DMS114 treated with DMSO at 0.1 percent for 48 hours (cell line): ENCODE results near the gene FCN2.

ENCODE experiments used
- DNase-seq: peaks from one replicate; lab custom pipeline; 2025; ENCODE audit not compliant: unreplicated experiment; lab: John Stamatoyannopoulos, UW

Gene FCN2

GRCh38 chr9:134880484-134881312, at the start of gene FCN2:
Gene FCN2 (plus strand): TSS chr9:134880810. CDS start chr9:134880822, 12 bp downstream.
- DNase-seq = no peak

DNA sequence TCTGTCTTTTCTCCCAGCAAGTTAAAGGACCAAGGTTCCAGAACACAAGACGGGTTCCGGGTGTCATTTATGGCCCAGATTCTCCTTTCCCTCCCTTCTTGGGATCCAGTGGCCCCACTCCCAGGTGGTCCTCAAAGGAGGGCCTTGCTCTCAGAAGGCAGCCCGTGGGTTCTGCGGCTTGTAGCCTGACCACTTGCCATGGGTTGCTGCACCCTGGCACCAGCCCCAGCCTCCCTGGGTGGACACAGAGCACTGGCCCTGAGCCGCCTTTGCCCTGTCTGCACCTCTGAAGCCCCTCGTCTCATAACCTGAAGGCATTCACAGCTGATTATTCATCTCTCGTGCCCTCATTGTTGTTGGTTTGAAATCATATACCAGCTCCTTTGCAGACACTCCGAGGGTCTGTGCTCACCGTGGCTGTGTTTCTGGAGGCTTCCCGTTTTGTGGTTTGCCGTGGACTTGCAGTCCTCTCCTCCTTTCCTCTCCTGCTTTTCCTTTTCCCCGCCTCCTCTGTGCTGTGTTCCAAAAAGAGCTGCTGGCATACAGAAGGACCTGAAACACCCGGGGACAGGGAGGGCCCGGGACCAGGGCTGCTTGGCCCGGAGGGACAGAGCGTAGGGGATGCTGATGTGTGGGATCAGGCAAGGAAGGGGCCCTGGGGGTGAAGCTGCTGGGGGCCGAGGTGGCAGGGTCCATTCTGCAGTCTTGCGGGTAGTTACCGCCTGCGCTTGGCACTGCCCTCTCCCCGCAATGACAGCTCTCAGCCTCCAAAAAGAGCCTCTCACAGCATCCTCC, 49.5 kb upstream of the FCN2 start:
- DNase-seq = no peak

DNA sequence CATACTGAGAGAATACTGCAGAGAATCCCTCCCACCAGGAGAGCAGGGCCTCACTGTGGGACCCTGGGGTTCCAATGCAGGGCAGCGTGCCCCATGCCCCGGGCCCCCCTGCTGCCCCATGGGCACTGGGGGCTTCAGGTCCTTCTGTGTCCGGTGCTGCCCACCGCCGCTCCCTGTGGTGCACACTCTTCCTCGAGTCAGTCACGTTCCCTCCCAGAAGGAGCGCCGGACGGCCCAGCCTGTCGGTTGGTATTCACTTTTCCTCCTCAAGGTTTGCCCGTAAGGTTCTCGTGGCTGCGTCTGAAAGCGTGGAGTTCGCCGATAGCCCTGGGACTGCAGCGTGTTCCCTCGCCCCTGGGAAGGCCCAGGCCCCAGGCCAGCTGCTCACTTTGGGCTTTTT, 48.1 kb upstream of the FCN2 start:
- no peak for DNase-seq

DNA sequence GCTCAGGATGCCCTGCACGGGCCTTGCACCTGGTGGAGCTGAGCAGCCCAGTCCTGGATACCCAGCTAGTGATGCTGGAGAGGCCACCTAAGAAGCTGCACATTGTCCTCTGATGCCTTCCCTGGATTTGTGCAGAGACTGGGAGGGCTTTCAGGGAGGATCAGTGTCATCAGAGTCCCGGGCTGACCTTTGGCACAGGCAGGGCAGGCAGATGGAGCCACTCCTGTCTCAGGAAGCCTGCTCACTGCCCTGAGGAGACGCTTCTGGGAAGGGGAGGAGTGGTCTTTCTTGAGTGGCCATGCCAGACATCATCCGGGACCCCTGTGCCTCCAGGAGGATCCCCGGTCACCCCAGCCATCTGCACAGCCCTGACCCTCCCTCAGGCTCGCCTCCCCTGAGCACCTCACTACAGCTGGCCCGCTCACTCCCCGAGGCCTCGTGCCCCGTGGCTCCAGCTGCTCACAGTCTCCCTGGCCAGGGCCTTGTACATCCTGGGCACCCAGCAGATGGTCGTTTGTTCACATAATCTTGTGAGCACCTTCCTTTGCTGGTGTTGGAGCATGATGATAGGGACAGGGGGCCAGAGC, 47.2 kb upstream of the FCN2 start:
- DNase-seq = no peak

GRCh38 chr9:134834217-134834956, 46.2 kb upstream of the FCN2 start:
- DNase-seq = no peak

GRCh38 chr9:134834957-134835419, 45.6 kb upstream of the FCN2 start:
- DNase-seq = no peak

DNA sequence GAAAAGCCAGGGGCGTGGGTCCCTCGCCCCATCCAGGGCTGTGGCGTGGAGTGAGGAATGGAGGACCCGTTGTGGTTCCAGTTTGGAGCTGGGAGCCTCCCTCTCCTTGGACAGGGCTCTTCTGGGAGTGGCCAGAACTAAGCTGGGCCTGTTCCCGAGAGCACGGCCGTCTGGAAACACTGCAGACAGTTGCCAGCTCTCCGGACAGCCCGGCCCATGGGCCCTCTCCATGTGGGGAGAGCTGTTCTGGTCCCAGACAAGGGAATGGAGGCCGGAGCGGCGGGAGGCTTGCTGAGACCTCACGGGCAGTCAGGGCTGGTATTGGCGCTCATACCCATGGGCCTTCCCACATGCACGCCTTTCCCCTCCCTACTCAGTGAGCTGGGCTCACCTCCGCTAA, 45.2 kb upstream of the FCN2 start:
- DNase-seq = no peak

DNA sequence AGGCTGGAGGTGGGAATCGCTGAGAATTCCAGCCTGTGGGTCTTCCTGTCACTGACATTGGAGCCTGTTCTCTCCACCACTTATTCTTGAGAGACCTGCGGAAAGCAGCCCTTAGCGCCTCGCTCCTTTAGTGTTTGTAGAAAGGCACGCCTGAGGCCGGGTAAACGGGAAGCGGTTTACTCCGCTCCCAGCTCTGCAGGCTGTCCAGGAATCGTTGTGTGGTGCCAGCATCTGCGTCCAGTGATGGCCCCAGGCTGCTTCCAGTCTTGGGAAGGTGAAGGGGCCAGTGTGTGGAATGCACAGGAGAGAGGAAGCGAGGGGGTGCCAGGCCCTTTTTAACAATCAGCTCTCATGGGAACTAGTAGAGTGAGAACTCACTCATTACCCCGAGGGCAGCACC, 44.6 kb upstream of the FCN2 start:
- no peak for DNase-seq

DNA sequence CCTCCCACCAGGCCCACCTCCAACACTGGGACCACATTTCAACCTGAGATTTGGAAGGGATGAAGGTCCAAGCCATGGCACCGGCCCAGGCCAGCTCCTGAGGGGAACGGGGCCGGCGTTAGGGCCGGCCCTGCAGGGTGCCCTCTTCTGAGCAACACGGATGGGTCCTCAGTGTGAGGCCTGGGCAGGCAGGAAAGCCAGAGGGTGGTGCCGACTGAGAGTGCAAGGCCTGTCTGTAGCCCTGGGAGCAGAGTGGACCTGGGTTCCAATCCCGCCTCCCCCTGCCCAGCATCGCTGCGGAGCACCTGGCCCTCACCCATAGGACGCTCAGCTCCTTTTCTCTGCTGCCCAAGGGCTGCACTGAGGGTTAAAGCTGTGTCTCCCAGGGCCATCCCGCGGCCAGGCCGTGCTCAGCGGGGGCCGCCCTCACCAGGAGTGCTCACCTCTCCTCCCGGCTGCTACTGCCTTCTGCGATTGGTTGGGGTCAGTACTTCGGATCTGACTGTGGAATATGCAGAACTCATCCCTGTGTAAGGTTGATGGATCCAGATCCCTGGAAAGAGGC, 44.1 kb upstream of the FCN2 start:
- DNase-seq = no peak

- no peak for DNase-seq
Measured at GRCh38 chr9:134837529-134837928, 43.1 kb upstream of the FCN2 start.

- no peak for DNase-seq
Measured at GRCh38 chr9:134838651-134839454, 41.8 kb upstream of the FCN2 start.

GRCh38 chr9:134839455-134840125, 41.0 kb upstream of the FCN2 start:
- DNase-seq = no peak

DNA sequence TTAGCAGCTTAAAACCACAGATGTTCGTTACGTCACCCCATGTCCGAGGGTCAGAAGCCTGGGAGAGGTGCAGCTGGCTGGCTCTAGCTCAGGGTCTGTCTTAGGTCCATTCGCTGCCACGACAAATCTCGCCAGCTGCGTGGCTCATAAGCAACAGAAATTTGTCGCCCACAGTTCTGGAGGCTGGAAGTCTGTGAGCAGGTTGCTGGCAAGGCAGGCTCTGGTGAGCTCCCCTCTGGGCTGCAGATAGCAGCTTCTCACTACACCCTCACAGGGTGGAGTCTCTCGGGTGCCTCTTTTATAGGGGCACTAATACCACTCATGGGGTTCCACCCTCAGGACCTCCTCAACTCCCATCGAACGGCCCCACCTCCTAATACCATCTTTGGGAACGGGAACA, 40.1 kb upstream of the FCN2 start:
- no peak for DNase-seq

- no peak for DNase-seq
Measured at GRCh38 chr9:134841180-134841904, 39.3 kb upstream of the FCN2 start.

GRCh38 chr9:134842321-134842720, 38.3 kb upstream of the FCN2 start:
- no peak for DNase-seq

GRCh38 chr9:134843740-134844139, 36.9 kb upstream of the FCN2 start:
- DNase-seq = no peak

DNA sequence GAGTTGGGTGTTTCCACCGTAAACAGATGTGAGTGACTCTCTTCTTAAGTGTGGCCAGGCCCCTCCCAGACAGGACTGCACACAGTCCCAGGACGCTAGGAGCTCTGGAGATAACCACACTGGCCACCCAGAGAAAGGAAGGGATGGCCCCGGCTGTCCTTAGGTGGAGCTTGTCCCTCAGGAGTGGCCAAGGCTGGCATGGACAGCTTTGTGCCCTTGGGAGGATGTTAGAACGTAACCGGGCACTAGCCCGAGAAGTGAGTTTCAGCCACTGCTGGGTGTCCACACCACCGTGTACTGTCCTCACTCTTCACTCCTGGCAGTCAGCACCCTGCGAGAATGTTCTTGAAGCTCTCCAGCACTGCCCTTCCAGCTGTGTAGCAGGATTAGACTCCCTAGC, 35.8 kb upstream of the FCN2 start:
- no peak for DNase-seq

- no peak for DNase-seq
Measured at GRCh38 chr9:134846187-134846586, 34.4 kb upstream of the FCN2 start.

GRCh38 chr9:134846699-134847098, 33.9 kb upstream of the FCN2 start:
- no peak for DNase-seq
